H1 (cell line): ENCODE data around the gene DTX3. TPM values are rescaled to one million over a fixed set of nuclear protein-coding genes. Genes with fewer than 3 reads are reported as not detected.

ENCODE experiments used
- CTCF ChIA-PET: fragments of 300-600 bp; sonication (Branson Sonifier 250); formaldehyde crosslinking; loops from one replicate; lab custom pipeline; 2021; ENCODE audit not compliant: partially characterized antibody; lab: Charles Lee
- POLR2A ChIA-PET: fragments of 300-600 bp; sonication (Branson Sonifier 250); formaldehyde crosslinking; loops from one replicate; lab custom pipeline; 2021; ENCODE audit warnings: inconsistent platforms; ENCODE audit not compliant: partially characterized antibody; lab: Charles Lee
- DNase-seq, 2 experiments: peaks; one replicate each; pipeline versions ENCODE4 v3.0.0 to v3.0.0-alpha.2; 2010 to 2022; ENCODE audit warnings: low spot score in 2 of 2, low read depth in 1 of 2, mixed read lengths in 1 of 2
- FAIRE-seq: peaks from 2 replicates; lab custom pipeline; 2011; peaks lifted over from hg19 to GRCh38; lab: Jason Lieb, UNC
- H2AFZ ChIP-seq: 2 replicates; pipeline ENCODE4 v1.8.1; 2012; ENCODE audit warnings: low read length, inconsistent platforms
- H2AK5ac ChIP-seq: 2 replicates; pipeline ENCODE4 v1.6.1; 2013; ENCODE audit warnings: low read depth, low read length
- H2BK120ac ChIP-seq: replicated peaks from 2 replicates; pipeline ENCODE3; 2013; ENCODE audit warnings: low read depth, low read length, inconsistent platforms
- H2BK12ac ChIP-seq: 2 replicates; pipeline ENCODE4 v1.6.1; 2013; ENCODE audit warnings: low read depth, low read length
- H2BK15ac ChIP-seq: 2 replicates; pipeline ENCODE4 v1.6.1; 2013; ENCODE audit warnings: low read length
- H2BK20ac ChIP-seq: 2 replicates; pipeline ENCODE4 v1.6.1; 2013; ENCODE audit warnings: low read length
- H2BK5ac ChIP-seq: 2 replicates; pipeline ENCODE4 v1.6.1; 2013; ENCODE audit warnings: low read depth, low read length
- H3K14ac ChIP-seq: 2 replicates; pipeline ENCODE4 v1.6.1; 2013; ENCODE audit warnings: inconsistent platforms; ENCODE audit not compliant: insufficient read length
- H3K18ac ChIP-seq: 2 replicates; pipeline ENCODE4 v1.6.1; 2013; ENCODE audit warnings: low read length; ENCODE audit errors: extremely low read depth
- H3K23ac ChIP-seq: 2 replicates; pipeline ENCODE4 v1.6.1; 2013; ENCODE audit warnings: inconsistent platforms; ENCODE audit not compliant: insufficient read length
- H3K23me2 ChIP-seq: 2 replicates; pipeline ENCODE4 v1.6.1; 2013; ENCODE audit warnings: low read depth, low read length
- H3K27ac ChIP-seq: 2 replicates; pipeline ENCODE4 v1.6.1; 2011; ENCODE audit warnings: low read depth, low read length, inconsistent platforms
- H3K27me3 ChIP-seq, 4 experiments: replicated peaks in 1 of 4; 1 replicate in 1 of 4; 2 replicates in 3 of 4; pipeline versions ENCODE4 v1.6.1 to v1.8.1; 2011 to 2013; ENCODE audit warnings: low read length in 3 of 4, mild to moderate bottlenecking in 3 of 4, inconsistent platforms in 2 of 4, mixed read lengths in 2 of 4, moderate library complexity in 1 of 4; ENCODE audit not compliant: control insufficient read depth in 3 of 4, insufficient read depth in 3 of 4; ENCODE audit errors: extremely low read depth in 1 of 4
- H3K36me3 ChIP-seq, 4 experiments: 2 replicates each; pipeline versions ENCODE4 v1.6.1 to v1.8.1; 2011 to 2013; ENCODE audit warnings: mild to moderate bottlenecking in 4 of 4, low read length in 3 of 4, moderate library complexity in 2 of 4, control low read depth in 1 of 4, inconsistent platforms in 1 of 4; ENCODE audit not compliant: insufficient read depth in 4 of 4, control insufficient read depth in 2 of 4
- H3K4ac ChIP-seq: replicated peaks from 2 replicates; pipeline ENCODE3; 2013; ENCODE audit warnings: low read length, low read depth, mixed read lengths, inconsistent platforms; ENCODE audit not compliant: insufficient read length
- H3K4me1 ChIP-seq, 4 experiments: replicated peaks in 1 of 4; 1 replicate in 1 of 4; 2 replicates in 3 of 4; pipeline versions ENCODE4 v1.6.1 to v1.8.1; 2011 to 2013; ENCODE audit warnings: low read length in 3 of 4, inconsistent platforms in 2 of 4, mixed read lengths in 1 of 4; ENCODE audit not compliant: insufficient read depth in 4 of 4, control insufficient read depth in 3 of 4
- H3K4me2 ChIP-seq, 2 experiments: 2 replicates each; pipeline versions ENCODE4 v1.6.1 to v1.8.1; 2011 to 2013; ENCODE audit warnings: low read depth in 2 of 2, low read length in 2 of 2, control low read depth in 1 of 2, inconsistent platforms in 1 of 2, mild to moderate bottlenecking in 1 of 2; ENCODE audit not compliant: insufficient read depth in 1 of 2
- H3K4me3 ChIP-seq, 4 experiments: fragments of 200-600, 300-600 bp in 1 of 4; sonication (generic), shearing (Covaris generic), sonication (Bioruptor Twin) in 1 of 4; 2 replicates each; pipeline versions ENCODE4 v1.5.1 to v1.8.1; 2011 to 2016; ENCODE audit warnings: low read length in 4 of 4, low read depth in 3 of 4, control low read depth in 2 of 4, inconsistent platforms in 2 of 4, mild to moderate bottlenecking in 2 of 4, mixed read lengths in 1 of 4, moderate library complexity in 1 of 4; ENCODE audit not compliant: insufficient read depth in 2 of 4; ENCODE audit errors: extremely low read depth in 1 of 4
- H3K56ac ChIP-seq: replicated peaks from 2 replicates; pipeline ENCODE3; 2013; ENCODE audit warnings: low read depth, mild to moderate bottlenecking, mixed read lengths, low read length, inconsistent platforms; ENCODE audit not compliant: insufficient read length
- H3K79me1 ChIP-seq: 2 replicates; pipeline ENCODE4 v1.6.1; 2013; ENCODE audit warnings: low read depth, low read length, control low read depth
- H3K79me2 ChIP-seq, 2 experiments: 2 replicates each; pipeline versions ENCODE4 v1.6.1 to v1.8.1; 2012 to 2013; ENCODE audit warnings: low read length in 2 of 2, mild to moderate bottlenecking in 2 of 2, inconsistent platforms in 1 of 2; ENCODE audit not compliant: insufficient read depth in 2 of 2, control insufficient read depth in 1 of 2
- H3K9ac ChIP-seq, 4 experiments: replicated peaks in 1 of 4; 1 replicate in 1 of 4; 2 replicates in 3 of 4; pipeline versions ENCODE4 v1.6.1 to v1.8.1; 2011 to 2013; ENCODE audit warnings: low read depth in 3 of 4, low read length in 3 of 4, control low read depth in 2 of 4, mild to moderate bottlenecking in 2 of 4, moderate library complexity in 2 of 4, inconsistent platforms in 1 of 4; ENCODE audit errors: extremely low read depth in 1 of 4
- H3K9me3 ChIP-seq, 2 experiments: 2 replicates each; pipeline versions ENCODE4 v1.6.1 to v1.8.1; 2012 to 2013; ENCODE audit warnings: mild to moderate bottlenecking in 2 of 2, moderate library complexity in 2 of 2, control low read depth in 1 of 2, inconsistent platforms in 1 of 2, low read depth in 1 of 2, low read length in 1 of 2, mixed read lengths in 1 of 2; ENCODE audit not compliant: insufficient read depth in 2 of 2
- H4K20me1 ChIP-seq, 2 experiments: replicated peaks in 1 of 2; 2 replicates each; pipeline versions ENCODE3 to v1.8.1; 2011 to 2013; ENCODE audit warnings: inconsistent platforms in 2 of 2, low read length in 2 of 2, mild to moderate bottlenecking in 1 of 2; ENCODE audit not compliant: insufficient read depth in 2 of 2, control insufficient read depth in 1 of 2
- H4K5ac ChIP-seq: 2 replicates; pipeline ENCODE4 v1.6.1; 2013; ENCODE audit warnings: low read length, low read depth, mixed read lengths, inconsistent platforms; ENCODE audit not compliant: insufficient read length
- H4K8ac ChIP-seq: 2 replicates; pipeline ENCODE4 v1.8.0; 2013; ENCODE audit warnings: mild to moderate bottlenecking, moderate library complexity, low read length, inconsistent platforms; ENCODE audit not compliant: insufficient read depth; ENCODE audit errors: extremely low read depth
- H4K91ac ChIP-seq: replicated peaks from 2 replicates; pipeline ENCODE3; 2013; ENCODE audit warnings: low read length, mixed read lengths, inconsistent platforms; ENCODE audit not compliant: insufficient read length
- ATF3 ChIP-seq: IDR thresholded peaks from 2 replicates; pipeline ENCODE4 v1.6.1; 2011; ENCODE audit warnings: low read depth, mild to moderate bottlenecking, low read length; ENCODE audit not compliant: insufficient read depth
- E2F6 ChIP-seq: IDR thresholded peaks from 2 replicates; pipeline ENCODE4 v1.6.1; 2012; ENCODE audit warnings: inconsistent platforms
- GTF2F1 ChIP-seq: IDR thresholded peaks from 2 replicates; pipeline ENCODE4 v1.6.1; 2012; ENCODE audit warnings: low read depth, low read length, improper control_type of control experiment, borderline replicate concordance
- RAD21 ChIP-seq, 2 experiments: IDR thresholded peaks in 1 of 2; conservative IDR thresholded peaks in 1 of 2; 2 replicates each; pipeline ENCODE4 v1.6.1; 2011; ENCODE audit warnings: low read depth in 2 of 2, low read length in 2 of 2, improper control_type of control experiment in 1 of 2, inconsistent platforms in 1 of 2, mild to moderate bottlenecking in 1 of 2, moderate library complexity in 1 of 2
- RXRA ChIP-seq: IDR thresholded peaks from 2 replicates; pipeline ENCODE4 v1.6.1; 2011; ENCODE audit warnings: low read depth, mild to moderate bottlenecking, low read length, moderate library complexity; ENCODE audit not compliant: insufficient read depth
- SIN3A ChIP-seq, 2 experiments: IDR thresholded peaks in 1 of 2; conservative IDR thresholded peaks in 1 of 2; 2 replicates each; pipeline ENCODE4 v1.6.1; 2011 to 2012; ENCODE audit warnings: low read length in 2 of 2, improper control_type of control experiment in 1 of 2, low read depth in 1 of 2, mild to moderate bottlenecking in 1 of 2
- SP4 ChIP-seq: IDR thresholded peaks from 2 replicates; pipeline ENCODE4 v1.6.1; 2012; ENCODE audit warnings: low read length, inconsistent platforms
- WGBS, 2 experiments: shearing (Covaris generic) in 1 of 2; methylation state at CpG; one replicate each; pipeline versions ENCODE4 v1.1.6 to v1.1.7; 2013 to 2015; ENCODE audit warnings: low lambda C conversion rate in 2 of 2, mixed read lengths in 2 of 2, inconsistent platforms in 1 of 2, low coverage in 1 of 2, missing lambda C conversion rate in 1 of 2; ENCODE audit not compliant: insufficient replicate concordance in 2 of 2, insufficient coverage in 1 of 2, insufficient read length in 1 of 2; ENCODE audit errors: extremely low coverage in 1 of 2, missing lambda C conversion rate in 1 of 2; 5-methylcytosine and 5-hydroxymethylcytosine counted together
- polyA plus RNA-seq, 7 experiments: library from polyadenylated mRNA; depleted of rRNA in 3 of 7; stranded (reverse) in 5 of 7; unstranded in 2 of 7; fragments of >200 nt in 5 of 7; fragments of 200-250 nt in 2 of 7; gene quantifications; 1 replicate in 5 of 7; 2 replicates in 1 of 7; 4 replicates in 1 of 7; pipeline versions ENCODE4 v1.2.1 to v1.2.3, GENCODE V29; 2011 to 2013; ENCODE audit warnings: missing spikeins in 2 of 7, mixed read lengths in 2 of 7
- total RNA-seq: library from RNA; stranded (reverse); fragmentation: NEBNext Ultra II Directional; extraction: Animal tissue kit (Norgen Biotek cat#: 25700); gene quantifications from 2 replicates; pipeline ENCODE4 v1.2.1, GENCODE V29; 2021

The DTX3 gene
- total and polyA plus RNA-seq, 2 of the 8 experiments (the other 6 are each of a cell fraction or from before 2014, with no cell fraction given): 41.8 to 92.5 TPM

GRCh38 chr12:57583008-57583831, 21.4 kb upstream of the DTX3 start:
- peaks cover 8 to 38% (median 16%) of the 10 kb centered on the region in 4 experiments; a peak in 7 of 8 replicates for H3K36me3 ChIP-seq
- CTCF ChIA-PET: interaction anchor here (0.6 to 7.8 kb wide), 44 partner anchors 8 to 536 kb away, joined by 3 to 201 read pairs (median 5); partner anchors contain the start of genes ARHGEF25, B4GALNT1, DTX3 and TSPAN31
- TF ChIP-seq ATF3 (peak; percentile 38; the same call in 1 of the 2 replicates), E2F6 (no peak), RAD21 (IDR thresholded peaks at IDR 0.05 in 1 of 2, conservative IDR thresholded peaks at IDR 0.05 in 1 of 2; ENCODE audit: low read depth in 2 of 2, low read length in 2 of 2) (peak; percentile 88 to 94), SP4 (0 out of 2 replicates have a peak, but pooled peaks have one; percentile 47), RXRA (0 out of 2 replicates have a peak, but pooled peaks have one; percentile 31), GTF2F1 (no peak), SIN3A (conservative IDR thresholded peaks at IDR 0.05 in 1 of 2, IDR thresholded peaks at IDR 0.05 in 1 of 2; ENCODE audit: low read depth in 1 of 2, low read length in 2 of 2) (0 out of 4 replicates have a peak, but pooled peaks have one; percentile 44 to 54)

More at GRCh38 chr12:57583008-57583831, 21.4 kb upstream of the DTX3 start:
- Histone ChIP-seq H2BK20ac (no peak overlapping the region), H3K4ac (no peak overlapping the region), H3K27ac (no peak overlapping the region), H2BK12ac (no peak overlapping the region; the same call in 1 of the 2 replicates), H3K14ac (no peak overlapping the region), H2BK120ac (no peak overlapping the region), H3K23ac (no peak overlapping the region), H3K4me1 (no peaks in the 10 kb centered on the region), H3K23me2 (no peaks in the 10 kb centered on the region), H3K79me1 (no peaks in the 10 kb centered on the region), H2AK5ac (no peak overlapping the region), H2BK5ac (no peak overlapping the region), H3K79me2 (no peaks in the 10 kb centered on the region), H4K91ac (no peak overlapping the region), H2AFZ (no peak overlapping the region), H3K27me3 (no peaks in the 10 kb centered on the region), H4K8ac (no peak overlapping the region), H3K18ac (no peak overlapping the region), H4K20me1 (peaks cover 4 to 5% of the 10 kb centered on the region in 2 experiments), H3K4me2 (no peak overlapping the region), H3K9me3 (no peaks in the 10 kb centered on the region), H4K5ac (no peak overlapping the region), H3K56ac (no peak overlapping the region), H3K4me3 (no peak overlapping the region), H3K9ac (no peak overlapping the region), H2BK15ac (no peak overlapping the region)
- POLR2A ChIA-PET: interaction anchor here (0.6 to 1.6 kb wide), 13 partner anchors 10 to 331 kb away, joined by 3 to 9 read pairs (median 3); partner anchors contain the start of genes ARHGEF25, B4GALNT1 and TSPAN31
- 72% methylated on average over 13 of the region's 13 CpGs; no CpG with 5 or more reads in 1 of the 2 experiments for whole genome bisulfite sequencing, 2 experiments
- DNase-seq (peak; percentile 25 to 76), FAIRE-seq (peak; percentile 76)
